GM21367 (cell line): ENCODE measurements around the gene SLC8A2.
"Not testable (repeated sequence)": the region's sequence is repeated elsewhere in the genome, so short reads cannot be mapped to it uniquely, and the experiment has no call there.

Experiments
- ATAC-seq: cut with Tn5 transposase; IDR thresholded peaks from one replicate; pipeline ENCODE4 v1.9.1; 2021; ENCODE audit not compliant: unreplicated experiment

Gene SLC8A2

GRCh38 chr19:47383890-47384289 lies 87.8 kb downstream of the SLC8A2 start:
- ATAC-seq = not testable (repeated sequence)

GRCh38 chr19:47381653-47382279 lies 89.9 kb downstream of the SLC8A2 start:
- no peak for ATAC-seq

- no peak for ATAC-seq
These were observed 90.6 kb downstream of the SLC8A2 start for GRCh38 chr19:47381121-47381520.

GRCh38 chr19:47380559-47380958 lies 91.1 kb downstream of the SLC8A2 start:
- no peak for ATAC-seq

- no peak for ATAC-seq
These were observed 92.2 kb downstream of the SLC8A2 start for GRCh38 chr19:47379381-47379938.

- no peak for ATAC-seq
These were observed 93.4 kb downstream of the SLC8A2 start for GRCh38 chr19:47378246-47378645.
